HG02943 (cell line): ENCODE results near the gene TMEM245.
"Not testable (repeated sequence)": the region's sequence is repeated elsewhere in the genome, so short reads cannot be mapped to it uniquely, and the experiment has no call there.

Experiments used
- ATAC-seq: cut with Tn5 transposase; IDR thresholded peaks from one replicate; pipeline ENCODE4 v1.9.1; 2021; ENCODE audit warnings: mild to moderate bottlenecking, low read depth, moderate library complexity; ENCODE audit not compliant: unreplicated experiment

Gene TMEM245

DNA sequence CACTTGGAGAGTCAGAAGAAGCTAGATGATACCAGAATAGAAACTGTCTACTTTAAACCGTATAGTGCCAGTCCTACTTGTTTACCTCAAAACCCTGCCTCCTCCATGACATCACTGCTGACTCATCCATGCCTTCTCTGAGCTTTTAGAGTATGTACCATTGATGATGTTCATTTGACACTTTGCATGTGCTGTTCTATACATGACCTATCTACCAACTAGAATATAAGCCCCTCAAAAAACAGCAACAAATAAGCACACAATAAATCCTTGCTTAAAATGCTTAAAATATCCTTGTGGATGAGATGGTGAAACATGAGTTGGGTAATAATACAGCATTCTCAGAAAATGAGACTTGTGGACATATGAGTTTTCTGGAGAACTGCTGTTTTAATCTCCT, 109.0 kb downstream of the TMEM245 start:
- ATAC-seq: no peak

DNA sequence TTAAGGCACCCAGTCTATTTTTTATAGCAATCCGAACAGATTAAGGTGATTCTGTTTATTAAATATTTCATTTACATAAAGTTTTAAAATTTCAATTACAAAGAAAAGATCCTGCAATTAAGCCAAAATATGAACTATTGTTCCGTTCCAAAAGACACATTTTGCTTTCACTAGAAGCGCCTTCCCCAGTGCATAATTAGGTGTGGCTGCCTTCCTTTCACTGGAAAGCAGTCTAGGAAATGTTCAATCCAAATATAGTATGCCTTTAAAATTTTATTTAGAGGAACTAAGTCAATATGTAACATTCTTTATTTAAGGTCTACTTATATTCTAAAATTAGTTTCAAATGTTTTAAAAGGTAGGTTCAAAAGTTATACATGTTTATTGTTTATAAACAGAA, 114.1 kb downstream of the TMEM245 start:
- ATAC-seq: no peak

DNA sequence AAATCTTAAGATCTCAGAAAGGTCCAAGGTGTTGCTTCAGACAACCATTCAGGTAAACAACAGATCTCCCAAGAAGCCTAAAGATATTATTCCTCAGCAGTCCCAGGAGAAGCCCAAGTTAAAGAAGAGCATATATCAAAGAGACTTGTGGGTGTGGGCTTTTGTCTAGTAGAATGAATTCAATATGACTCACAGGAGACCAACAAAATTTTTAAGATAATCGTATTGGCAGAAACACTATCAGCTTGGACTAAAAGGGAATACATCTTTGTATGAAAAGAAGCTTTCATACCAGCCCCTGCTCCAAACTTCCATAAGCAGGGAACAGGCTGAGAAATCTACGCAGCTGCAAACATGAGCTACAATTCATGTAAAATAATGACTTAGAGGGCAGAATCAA, 116.6 kb downstream of the TMEM245 start:
- no peak for ATAC-seq

DNA sequence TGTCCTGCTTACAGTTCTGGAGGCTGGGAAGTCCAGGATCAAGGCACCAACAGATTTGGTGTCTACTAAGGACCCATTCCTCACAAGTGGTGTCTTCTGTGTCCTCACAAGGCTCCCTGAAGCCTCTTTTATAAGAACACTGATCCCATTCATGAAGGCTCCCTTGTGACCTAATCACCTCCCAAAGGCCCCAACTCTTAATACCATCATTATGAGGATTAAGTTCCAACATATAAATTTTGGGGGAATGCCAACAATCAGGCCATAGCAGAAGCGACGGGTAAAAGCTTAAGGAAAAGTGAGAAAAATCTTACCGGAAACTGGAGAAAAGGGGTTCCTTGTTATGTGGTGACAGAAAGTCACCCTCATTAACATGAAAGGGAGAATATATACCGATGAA, 117.6 kb downstream of the TMEM245 start:
- ATAC-seq: no peak

DNA sequence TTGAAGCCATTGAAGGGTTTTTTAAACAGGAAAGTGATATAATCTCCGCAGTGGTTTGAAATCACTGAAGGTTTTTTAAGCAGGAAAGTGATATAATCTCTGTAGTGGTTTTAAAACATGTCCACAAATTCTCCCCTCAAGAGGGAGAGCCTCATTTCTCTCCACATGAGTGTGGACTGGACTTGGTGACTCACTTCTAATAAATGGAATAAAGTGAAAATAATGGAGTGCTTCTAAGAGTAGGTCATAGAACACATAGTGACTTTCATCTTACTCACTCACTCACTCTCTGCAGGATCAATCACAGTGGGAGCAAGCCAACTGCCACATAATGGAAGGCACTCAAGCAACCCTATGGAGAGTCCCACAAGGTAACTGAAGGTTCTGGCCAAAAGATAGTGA, 118.5 kb downstream of the TMEM245 start:
- no peak for ATAC-seq

DNA sequence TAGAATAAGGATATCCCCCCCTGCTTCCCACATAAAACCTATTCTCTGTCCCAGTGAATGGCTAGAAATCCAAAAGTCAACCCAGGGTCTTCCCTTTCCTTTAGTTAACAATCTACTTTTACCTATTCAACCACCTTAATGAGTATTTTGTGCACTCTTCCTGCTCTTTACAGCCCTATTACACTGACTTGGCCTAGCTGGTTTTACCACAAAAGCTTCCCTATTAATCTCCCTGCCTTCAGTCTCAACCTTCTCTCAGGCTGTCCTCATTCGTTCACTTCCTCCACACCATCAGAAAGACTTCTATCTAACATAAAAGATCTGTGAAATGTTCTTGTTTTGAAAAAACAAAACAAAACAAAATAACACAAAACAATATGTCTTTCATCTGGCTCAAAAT, 122.6 kb downstream of the TMEM245 start:
- ATAC-seq: no peak

DNA sequence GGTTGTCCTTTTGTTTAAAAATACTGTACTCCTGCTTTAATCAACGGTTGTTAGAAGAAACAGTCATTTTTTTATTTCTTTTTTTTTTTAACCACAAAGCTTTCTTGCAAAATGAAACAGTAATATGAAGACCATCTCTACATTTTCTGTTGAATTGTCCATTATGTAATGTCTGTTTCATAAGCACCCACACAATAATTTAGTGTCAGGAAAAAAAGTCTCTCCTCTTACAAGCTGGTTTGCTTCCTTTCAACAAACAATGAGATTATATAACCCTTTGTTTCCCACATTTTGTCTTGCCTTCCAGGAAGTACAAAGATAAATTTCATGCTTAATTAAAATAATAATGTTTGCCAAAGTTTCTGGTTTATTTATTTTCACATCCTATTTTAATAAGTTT, 123.1 kb downstream of the TMEM245 start:
- ATAC-seq: no peak

DNA sequence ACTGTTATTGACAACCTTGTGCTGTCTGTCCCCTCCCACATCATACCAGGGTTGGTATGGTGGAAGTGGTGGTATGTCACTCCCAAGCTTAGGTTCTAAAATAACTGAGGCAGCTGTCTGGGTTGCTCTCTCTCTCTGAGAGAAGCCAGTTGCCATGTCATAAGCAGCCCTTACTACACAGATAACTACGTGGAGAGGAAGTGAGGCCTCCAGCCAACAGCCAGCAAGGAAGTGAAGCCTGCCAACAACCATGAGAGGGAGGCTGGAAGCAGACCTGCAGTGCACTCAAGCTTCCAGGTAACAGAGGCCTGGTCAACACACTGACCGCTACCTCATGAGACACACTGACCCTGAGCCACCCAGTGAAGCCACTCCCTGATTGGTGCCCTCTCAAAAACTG, 125.1 kb downstream of the TMEM245 start:
- peak; percentile 79 for ATAC-seq

DNA sequence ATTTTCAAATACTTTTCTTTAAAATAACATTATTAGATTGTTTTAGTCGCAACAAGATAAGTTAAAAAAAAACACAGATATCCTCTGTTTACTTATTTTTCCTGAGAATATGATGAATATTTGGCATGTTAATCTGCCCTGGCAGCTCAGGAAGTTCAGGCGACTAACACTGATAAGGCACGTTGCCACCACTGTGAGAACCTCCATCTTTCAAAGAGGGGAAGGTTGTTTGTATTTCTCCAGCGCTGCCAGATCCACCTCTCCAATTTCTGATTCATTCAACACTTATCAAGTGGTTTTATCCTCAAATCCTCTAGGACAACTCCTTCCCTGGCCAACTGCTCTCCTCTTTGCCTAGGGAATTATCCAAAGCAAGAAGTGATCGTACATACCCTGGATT, 128.3 kb downstream of the TMEM245 start:
- no peak for ATAC-seq

DNA sequence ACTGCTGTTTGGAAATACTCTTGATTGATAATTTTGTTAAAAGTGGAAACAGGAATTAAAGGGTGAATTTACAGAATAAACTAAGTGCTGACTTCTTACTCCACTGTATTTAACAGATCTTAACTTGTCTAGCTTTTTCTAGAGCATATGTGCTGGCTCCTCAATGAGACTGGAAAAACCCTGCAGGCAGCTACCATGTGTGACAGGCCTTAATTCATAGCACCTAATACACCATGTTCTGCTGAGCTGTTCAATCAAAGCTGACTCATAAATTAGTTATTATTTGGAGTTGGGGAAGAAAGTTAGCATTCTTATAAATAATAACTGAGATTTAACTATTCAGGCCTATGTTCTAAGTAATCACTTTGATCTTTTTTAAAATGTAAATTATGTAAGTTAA, 135.9 kb downstream of the TMEM245 start:
- no peak for ATAC-seq

DNA sequence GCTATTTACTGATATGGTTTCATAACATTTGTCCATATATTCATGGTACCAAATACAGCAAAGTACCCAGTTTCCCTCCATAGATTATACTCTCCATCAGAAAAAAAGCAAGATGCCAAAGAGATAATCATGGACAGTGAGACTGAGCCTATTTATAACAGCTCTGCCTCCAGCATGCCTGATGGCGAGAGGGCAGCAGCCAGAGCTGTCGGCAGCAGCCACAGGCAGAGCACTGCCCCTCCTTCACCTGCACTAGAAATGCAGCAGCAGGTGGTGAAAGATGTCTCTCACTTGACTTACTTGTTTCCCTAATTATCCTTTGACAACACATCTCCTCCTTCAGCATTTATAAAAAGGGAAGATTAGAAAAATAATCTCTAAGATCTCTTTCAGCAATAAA, 138.9 kb downstream of the TMEM245 start:
- ATAC-seq: no peak

DNA sequence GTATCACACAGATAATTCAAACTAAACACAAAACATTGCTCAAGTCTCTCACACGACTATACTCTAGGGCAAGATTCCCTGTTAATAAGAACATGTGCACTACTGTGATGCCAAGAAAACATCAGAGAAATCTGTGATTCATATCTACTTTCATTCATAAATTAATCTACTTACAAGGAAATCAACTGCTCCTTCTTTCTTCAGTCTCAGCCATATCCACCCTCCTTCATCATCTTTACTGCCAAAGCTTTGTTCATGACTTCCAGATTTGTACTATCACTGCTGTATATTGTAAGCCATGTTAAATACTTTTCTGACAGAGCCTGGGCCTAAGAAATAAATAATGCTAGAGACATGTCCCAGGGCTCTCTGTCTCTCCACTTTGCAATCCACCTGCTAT, 141.5 kb downstream of the TMEM245 start:
- no peak for ATAC-seq

DNA sequence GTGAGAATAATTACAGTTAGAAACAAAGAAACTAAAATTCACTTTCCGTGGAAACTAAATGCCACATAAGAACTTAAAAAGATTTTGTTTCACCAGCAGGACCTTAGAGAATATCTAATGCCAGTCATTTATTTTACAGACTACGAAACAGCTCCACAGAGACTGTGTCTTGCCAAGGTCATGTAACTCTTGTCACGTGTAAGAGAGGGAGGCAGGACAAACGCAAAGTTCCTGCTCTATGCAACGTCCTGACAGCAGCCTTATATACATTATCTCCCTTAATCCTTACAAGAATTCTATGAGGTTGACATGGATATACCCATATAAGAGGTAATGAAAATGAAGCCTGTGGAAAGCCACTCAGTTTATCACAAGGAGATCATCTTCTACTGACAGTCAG, 145.9 kb downstream of the TMEM245 start:
- no peak for ATAC-seq

DNA sequence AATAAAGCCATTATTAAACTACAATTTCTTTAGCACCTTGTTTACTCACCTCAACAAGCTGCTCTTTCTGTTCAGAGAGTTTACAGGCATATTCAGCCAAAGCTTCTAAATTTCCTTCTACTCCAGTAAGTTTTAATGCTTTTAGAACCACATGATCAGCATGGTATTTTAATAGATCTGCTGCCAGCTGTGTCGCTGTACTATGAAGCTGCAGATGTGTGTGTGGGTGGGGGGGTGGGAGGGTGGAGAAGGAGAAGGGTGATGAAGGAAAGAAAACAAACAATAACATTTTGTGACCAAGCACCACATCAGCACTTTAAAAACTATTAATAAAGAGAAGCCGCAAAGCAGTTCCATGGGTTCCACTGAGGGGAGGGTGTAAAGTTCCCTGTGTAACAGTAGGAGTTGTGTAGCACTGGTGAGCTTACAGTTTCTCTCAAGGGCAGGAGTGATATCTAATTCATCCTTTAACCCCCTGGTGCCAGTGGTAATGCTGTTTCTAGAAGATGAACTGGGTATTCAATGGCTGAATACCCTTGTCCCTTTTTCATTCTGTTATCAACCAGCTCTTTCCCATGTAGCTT, 147.0 kb downstream of the TMEM245 start:
- no peak for ATAC-seq

DNA sequence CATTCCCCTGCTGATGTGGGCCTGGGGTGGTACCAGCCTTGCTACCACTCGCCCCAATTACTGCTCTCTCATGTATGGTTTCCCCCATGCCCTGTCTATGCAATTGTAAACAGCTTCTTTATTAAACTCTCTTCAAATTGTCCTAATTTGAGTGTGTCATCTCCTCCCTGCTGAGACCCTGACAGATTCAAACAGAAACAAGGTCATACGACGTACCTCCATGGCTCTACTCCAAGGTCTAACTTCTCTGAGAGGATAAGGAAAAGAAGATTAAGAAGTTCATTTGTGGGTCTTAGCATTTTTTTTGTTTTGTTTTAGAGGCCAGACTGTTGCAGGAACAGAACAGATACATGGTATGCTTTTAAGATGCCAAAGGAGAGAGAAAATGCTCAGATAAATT, 147.6 kb downstream of the TMEM245 start:
- ATAC-seq: no peak

DNA sequence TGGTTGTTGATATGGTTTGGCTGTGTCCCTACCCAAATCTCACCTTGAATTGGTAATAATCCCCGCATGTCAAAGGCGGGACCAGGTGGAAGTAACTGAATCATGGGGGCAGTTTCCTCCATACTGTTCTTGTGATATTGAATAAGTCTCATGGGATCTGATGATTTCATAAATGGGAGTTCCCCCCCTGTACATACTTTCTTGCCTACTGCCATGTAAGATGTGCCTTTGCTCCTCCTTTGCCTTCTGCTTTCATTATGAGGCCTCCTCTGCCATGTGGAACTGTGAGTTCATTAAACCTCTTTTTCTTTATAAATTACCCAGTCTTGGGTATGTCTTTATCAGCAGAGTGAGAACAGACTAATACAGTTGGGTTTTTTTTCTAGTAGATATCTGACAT, 148.4 kb downstream of the TMEM245 start:
- ATAC-seq: not testable (repeated sequence)

DNA sequence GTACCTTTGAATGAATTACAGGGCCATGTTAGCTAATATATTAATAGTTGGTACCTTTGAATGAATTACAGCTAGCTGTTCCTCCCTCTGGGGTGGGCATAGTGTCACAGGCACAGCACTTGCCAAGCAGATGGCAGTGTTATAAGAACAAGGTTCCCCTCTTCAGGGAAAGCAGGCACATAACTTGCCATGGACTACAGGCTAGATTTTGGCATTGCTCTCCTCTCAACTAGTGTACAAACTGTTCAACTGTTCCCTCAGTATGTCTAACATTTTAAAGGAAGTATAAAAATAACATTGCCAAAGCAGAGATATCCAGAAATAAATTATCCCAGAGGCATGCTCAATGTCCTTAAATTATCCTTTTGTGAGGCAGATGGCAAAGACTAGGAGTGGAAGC, 151.8 kb downstream of the TMEM245 start:
- ATAC-seq: no peak
